ENCODE results near the gene HSPB6.

Gene HSPB6, protein sequence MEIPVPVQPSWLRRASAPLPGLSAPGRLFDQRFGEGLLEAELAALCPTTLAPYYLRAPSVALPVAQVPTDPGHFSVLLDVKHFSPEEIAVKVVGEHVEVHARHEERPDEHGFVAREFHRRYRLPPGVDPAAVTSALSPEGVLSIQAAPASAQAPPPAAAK

DNA sequence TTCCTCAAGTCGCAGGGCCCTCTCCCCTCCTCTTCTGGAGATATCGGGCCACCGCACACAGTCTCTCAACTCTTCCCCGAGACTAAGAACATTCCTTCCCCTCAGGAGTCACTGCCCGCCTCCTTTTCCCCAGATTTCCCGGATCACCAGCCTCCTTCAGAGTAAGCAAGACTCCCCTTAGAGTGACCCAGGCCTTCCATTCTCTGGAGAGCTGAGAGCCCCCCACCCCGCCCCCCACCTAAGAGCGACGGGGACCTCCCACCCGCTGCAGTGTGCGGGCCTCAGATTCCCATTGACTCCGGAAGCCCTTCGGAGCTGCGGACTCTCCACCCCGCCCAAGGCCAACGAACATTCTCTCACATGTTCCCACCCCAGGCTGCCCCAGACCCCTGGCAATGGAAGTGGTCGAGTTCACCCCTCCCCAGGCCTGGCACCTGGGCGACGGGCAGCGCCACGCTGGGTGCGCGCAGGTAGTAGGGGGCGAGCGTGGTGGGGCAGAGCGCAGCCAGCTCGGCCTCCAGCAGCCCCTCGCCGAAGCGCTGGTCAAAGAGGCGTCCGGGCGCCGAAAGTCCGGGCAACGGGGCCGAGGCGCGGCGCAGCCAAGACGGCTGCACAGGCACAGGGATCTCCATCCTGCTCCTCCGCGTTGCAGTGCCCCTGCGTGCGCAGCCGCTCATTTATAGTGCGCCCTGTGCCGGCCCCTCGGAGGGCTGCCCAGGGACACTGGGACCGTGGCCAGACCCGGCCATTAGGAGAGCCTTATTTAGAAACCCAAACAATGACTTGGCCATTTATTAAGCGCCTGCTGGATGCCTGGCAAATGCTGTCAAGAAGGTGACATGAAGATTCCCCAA, at the start of gene HSPB6:
Gene HSPB6 (minus strand): TSS at position 653 of the 854 bp plus-strand sequence. CDS start 21 bp downstream, at position 632.
- Histone ChIP-seq H3K4me2 (ENCODE audit: low read depth, low read length, poor library complexity, severe bottlenecking) (peak within 1 kb of the TSS; percentile 84), H3K27me3 (ENCODE audit: low read length) (no peaks in the 10 kb centered on the region), H3K36me3 (ENCODE audit: low read length) (no peaks in the 10 kb centered on the region), H3K4me3 (ENCODE audit: insufficient read depth, low read length, poor library complexity, severe bottlenecking) (peak within 1 kb of the TSS; percentile 69), H2AFZ (ENCODE audit: low read depth, low read length, severe bottlenecking) (no peak within 1 kb of the TSS), H3F3A (ENCODE audit: insufficient read depth) (no peaks in the 10 kb centered on the region), H3K9ac (ENCODE audit: low read length) (peak within 1 kb of the TSS; percentile 81), H4K20me1 (ENCODE audit: low read depth, low read length) (no peaks in the 10 kb centered on the region), H3K27ac (ENCODE audit: low read depth, low read length) (peak within 1 kb of the TSS; percentile 66), H3K9me3 (ENCODE audit: insufficient read depth, low read length) (no peaks in the 10 kb centered on the region), H3K79me2 (ENCODE audit: insufficient read depth, low read length) (peaks cover 17% of the 10 kb centered on the region), H3K9me2 (replicated peaks; ENCODE audit: insufficient read depth, low read length) (no peaks in the 10 kb centered on the region)
- no peak for TF ChIP-seq EZH2phosphoT487 (conservative IDR thresholded peaks at IDR 0.05; ENCODE audit: low read length)
- TF ChIP-seq, protein P1, sequence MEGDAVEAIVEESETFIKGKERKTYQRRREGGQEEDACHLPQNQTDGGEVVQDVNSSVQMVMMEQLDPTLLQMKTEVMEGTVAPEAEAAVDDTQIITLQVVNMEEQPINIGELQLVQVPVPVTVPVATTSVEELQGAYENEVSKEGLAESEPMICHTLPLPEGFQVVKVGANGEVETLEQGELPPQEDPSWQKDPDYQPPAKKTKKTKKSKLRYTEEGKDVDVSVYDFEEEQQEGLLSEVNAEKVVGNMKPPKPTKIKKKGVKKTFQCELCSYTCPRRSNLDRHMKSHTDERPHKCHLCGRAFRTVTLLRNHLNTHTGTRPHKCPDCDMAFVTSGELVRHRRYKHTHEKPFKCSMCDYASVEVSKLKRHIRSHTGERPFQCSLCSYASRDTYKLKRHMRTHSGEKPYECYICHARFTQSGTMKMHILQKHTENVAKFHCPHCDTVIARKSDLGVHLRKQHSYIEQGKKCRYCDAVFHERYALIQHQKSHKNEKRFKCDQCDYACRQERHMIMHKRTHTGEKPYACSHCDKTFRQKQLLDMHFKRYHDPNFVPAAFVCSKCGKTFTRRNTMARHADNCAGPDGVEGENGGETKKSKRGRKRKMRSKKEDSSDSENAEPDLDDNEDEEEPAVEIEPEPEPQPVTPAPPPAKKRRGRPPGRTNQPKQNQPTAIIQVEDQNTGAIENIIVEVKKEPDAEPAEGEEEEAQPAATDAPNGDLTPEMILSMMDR (IDR thresholded peaks at IDR 0.05; ENCODE audit: insufficient read depth, low read length, poor library complexity, severe bottlenecking): no peak

DNA sequence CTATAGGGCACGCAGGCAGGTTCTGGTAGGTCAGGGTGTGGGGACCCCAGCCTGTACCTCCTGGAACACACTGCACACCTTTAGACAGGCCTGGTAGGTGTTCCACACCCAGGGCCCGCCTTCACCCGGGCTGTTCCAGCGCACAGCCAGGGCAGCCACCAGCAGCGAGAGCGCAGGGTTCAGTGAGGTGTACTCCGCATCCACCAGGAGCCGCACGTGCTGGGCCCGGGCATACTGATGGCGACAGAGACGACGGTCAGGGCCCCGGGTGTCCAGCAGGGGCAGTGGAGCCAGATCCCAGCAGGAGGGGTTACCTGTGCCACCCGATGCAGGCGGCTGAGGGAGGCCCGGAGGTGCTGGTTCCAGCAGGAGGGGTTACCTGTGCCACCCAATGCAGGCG, 49.8 kb upstream of the HSPB6 start:
- no peak overlapping the region for H3K4me3 ChIP-seq (ENCODE audit: insufficient read depth, low read length, poor library complexity, severe bottlenecking)
- H3K36me3 ChIP-seq (ENCODE audit: low read length): no peaks in the 10 kb centered on the region
- no peaks in the 10 kb centered on the region for H3K79me2 ChIP-seq (ENCODE audit: insufficient read depth, low read length)
- no peak overlapping the region for H3K27ac ChIP-seq (ENCODE audit: low read depth, low read length)
- H3K9me2 ChIP-seq (replicated peaks; ENCODE audit: insufficient read depth, low read length): no peaks in the 10 kb centered on the region
- no peaks in the 10 kb centered on the region for H3F3A ChIP-seq (ENCODE audit: insufficient read depth)
- H3K4me2 ChIP-seq (ENCODE audit: low read depth, low read length, poor library complexity, severe bottlenecking): no peak overlapping the region
- TF ChIP-seq, protein P1 (IDR thresholded peaks at IDR 0.05; ENCODE audit: insufficient read depth, low read length, poor library complexity, severe bottlenecking): no peak
- TF ChIP-seq EZH2phosphoT487 (conservative IDR thresholded peaks at IDR 0.05; ENCODE audit: low read length): no peak
- H3K9ac ChIP-seq (ENCODE audit: low read length): no peak overlapping the region
- no peaks in the 10 kb centered on the region for H3K27me3 ChIP-seq (ENCODE audit: low read length)
- no peaks in the 10 kb centered on the region for H3K9me3 ChIP-seq (ENCODE audit: insufficient read depth, low read length)
- H2AFZ ChIP-seq (ENCODE audit: low read depth, low read length, severe bottlenecking): no peak overlapping the region
- no peaks in the 10 kb centered on the region for H4K20me1 ChIP-seq (ENCODE audit: low read depth, low read length)

DNA sequence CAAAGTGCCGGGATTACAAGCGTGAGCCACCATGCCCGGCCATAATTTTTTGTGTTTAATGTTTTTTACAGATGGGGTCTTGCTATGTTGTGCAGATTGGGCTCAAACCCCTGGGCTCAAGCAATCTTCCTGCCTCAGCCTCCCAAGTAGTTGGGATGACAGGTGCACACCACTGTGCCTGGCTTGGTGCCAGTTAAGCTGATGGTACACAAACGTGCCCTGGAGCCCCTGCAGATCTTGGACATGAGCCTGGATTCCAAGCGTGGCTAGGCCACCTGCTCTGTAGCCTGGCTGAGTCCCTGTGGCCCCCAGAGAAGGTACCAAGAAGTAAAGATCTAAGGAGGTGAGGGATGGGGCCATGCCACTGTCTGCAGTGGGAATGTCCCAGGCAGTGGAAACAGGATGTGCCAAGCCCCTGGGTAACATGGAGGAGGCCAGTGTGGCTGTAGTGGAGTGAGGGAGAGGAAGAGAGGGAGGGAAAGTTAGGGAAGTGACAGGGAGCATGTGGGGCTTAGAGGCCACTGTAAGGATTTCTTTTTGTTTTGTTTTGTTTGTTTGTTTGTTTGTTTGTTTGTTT, 48.8 kb upstream of the HSPB6 start:
- Histone ChIP-seq H4K20me1 (ENCODE audit: low read depth, low read length) (no peaks in the 10 kb centered on the region), H3K4me3 (ENCODE audit: insufficient read depth, low read length, poor library complexity, severe bottlenecking) (no peak overlapping the region), H3K36me3 (ENCODE audit: low read length) (no peaks in the 10 kb centered on the region), H3K79me2 (ENCODE audit: insufficient read depth, low read length) (no peaks in the 10 kb centered on the region), H3K9me2 (replicated peaks; ENCODE audit: insufficient read depth, low read length) (no peaks in the 10 kb centered on the region), H3K27me3 (ENCODE audit: low read length) (no peaks in the 10 kb centered on the region), H3F3A (ENCODE audit: insufficient read depth) (no peaks in the 10 kb centered on the region), H3K9ac (ENCODE audit: low read length) (no peak overlapping the region), H3K4me2 (ENCODE audit: low read depth, low read length, poor library complexity, severe bottlenecking) (no peak overlapping the region), H3K9me3 (ENCODE audit: insufficient read depth, low read length) (no peaks in the 10 kb centered on the region), H3K27ac (ENCODE audit: low read depth, low read length) (no peak overlapping the region), H2AFZ (ENCODE audit: low read depth, low read length, severe bottlenecking) (no peak overlapping the region)
- TF ChIP-seq EZH2phosphoT487 (conservative IDR thresholded peaks at IDR 0.05; ENCODE audit: low read length): no peak
- TF ChIP-seq, protein P1 (IDR thresholded peaks at IDR 0.05; ENCODE audit: insufficient read depth, low read length, poor library complexity, severe bottlenecking): no peak

Measured in SU-DHL-6 (cell line).